ENCODE data around the gene SMIM22. TPM values are rescaled to one million over a fixed set of nuclear protein-coding genes. Genes with fewer than 3 reads are reported as not detected.

Gene SMIM22
- total and polyA plus RNA-seq, 12 donors, result 0.73 TPM; not detected in 11

DNA sequence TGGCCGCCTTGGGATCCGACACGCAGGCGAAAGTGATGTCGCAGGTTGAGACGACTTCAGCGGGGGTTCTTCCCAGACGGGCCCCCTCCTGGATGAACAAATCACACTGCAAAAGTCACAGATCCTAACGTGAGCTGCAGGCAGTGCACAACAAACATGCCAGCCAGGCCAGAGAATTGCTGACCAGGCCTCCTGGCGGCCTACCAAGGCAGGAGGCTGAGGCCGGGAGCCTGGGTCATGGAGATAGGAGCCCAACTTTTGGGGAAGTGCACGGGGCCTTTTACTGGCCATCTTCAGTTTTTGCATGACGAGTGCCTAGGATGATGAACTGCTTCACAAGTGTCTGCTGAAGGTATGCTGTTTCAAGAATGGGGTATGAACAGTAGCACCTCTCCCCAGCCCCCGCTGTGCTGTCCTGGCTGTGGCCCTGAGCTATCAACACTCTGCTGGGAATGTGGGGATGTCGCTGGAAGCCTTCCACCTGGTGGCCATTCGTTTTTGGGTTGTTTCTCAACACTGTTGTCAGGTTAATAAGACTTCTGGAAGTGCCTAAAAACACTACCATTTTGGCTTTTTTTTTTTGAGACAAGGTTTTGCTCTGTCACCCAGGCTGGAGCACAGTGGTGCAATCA is 19.5 kb downstream of the SMIM22 start:
- 50 to 58% methylated on average over 16 of the region's 16 CpGs for WGBS, 2 donors
- Histone ChIP-seq H3K36me3 (peaks cover 0 to 100% (median 86%) of the 10 kb centered on the region in 9 donors), H3K4me1 (peaks cover 0 to 23% (median 8%) of the 10 kb centered on the region in 9 donors), H3K27ac (peak overlapping the region; percentile 36 to 86 (median 82)), H3K27me3 (no peaks in the 10 kb centered on the region), H3K9me3 (no peaks in the 10 kb centered on the region), H3K4me3 (no peak overlapping the region)
- ATAC-seq (peak in 7 of 8 donors; percentile 48 to 82 (median 74)), DNase-seq (peak in 1 of 2 donors; percentile 44)
- TF ChIP-seq, protein P1, sequence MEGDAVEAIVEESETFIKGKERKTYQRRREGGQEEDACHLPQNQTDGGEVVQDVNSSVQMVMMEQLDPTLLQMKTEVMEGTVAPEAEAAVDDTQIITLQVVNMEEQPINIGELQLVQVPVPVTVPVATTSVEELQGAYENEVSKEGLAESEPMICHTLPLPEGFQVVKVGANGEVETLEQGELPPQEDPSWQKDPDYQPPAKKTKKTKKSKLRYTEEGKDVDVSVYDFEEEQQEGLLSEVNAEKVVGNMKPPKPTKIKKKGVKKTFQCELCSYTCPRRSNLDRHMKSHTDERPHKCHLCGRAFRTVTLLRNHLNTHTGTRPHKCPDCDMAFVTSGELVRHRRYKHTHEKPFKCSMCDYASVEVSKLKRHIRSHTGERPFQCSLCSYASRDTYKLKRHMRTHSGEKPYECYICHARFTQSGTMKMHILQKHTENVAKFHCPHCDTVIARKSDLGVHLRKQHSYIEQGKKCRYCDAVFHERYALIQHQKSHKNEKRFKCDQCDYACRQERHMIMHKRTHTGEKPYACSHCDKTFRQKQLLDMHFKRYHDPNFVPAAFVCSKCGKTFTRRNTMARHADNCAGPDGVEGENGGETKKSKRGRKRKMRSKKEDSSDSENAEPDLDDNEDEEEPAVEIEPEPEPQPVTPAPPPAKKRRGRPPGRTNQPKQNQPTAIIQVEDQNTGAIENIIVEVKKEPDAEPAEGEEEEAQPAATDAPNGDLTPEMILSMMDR (IDR thresholded peaks at IDR 0.05), result no peak
- intact Hi-C loops (cut with DNase I), result no loop called here

DNA sequence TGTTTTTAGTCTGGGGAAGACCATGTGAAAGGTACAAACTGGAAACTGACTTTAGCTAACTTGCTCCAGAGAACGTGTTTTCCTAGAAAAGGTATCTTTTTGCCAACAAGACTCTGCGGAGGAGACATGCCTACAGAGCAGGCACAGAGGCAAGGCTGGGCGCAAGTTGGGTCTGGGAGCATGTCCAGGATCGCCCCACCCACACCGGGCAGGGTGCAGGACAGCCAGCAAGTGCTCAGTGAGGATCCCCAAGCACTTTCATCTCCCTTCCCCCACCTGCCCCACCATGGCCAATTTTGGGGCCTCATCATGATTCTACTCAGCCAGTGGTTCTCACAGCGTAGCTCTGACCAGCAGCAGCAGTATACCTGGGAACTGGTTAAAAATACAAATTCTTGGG is 25.5 kb downstream of the SMIM22 start:
- peak in 1 of 2 donors; percentile 44 for DNase-seq
- intact Hi-C loops (cut with DNase I), result no loop called here
- Histone ChIP-seq H3K36me3 (peaks cover 0 to 100% (median 78%) of the 10 kb centered on the region in 9 donors), H3K27me3 (no peaks in the 10 kb centered on the region), H3K27ac (peak overlapping the region; percentile 1 to 87 (median 58)), H3K4me3 (no peak overlapping the region), H3K4me1 (peaks cover 0 to 49% (median 25%) of the 10 kb centered on the region in 9 donors), H3K9me3 (no peaks in the 10 kb centered on the region)
- WGBS, 2 donors, result 55 to 70% methylated on average over 6 of the region's 6 CpGs
- peak in 7 of 8 donors; percentile 29 to 86 (median 73) for ATAC-seq
- TF ChIP-seq, protein P1 (IDR thresholded peaks at IDR 0.05), result no peak

DNA sequence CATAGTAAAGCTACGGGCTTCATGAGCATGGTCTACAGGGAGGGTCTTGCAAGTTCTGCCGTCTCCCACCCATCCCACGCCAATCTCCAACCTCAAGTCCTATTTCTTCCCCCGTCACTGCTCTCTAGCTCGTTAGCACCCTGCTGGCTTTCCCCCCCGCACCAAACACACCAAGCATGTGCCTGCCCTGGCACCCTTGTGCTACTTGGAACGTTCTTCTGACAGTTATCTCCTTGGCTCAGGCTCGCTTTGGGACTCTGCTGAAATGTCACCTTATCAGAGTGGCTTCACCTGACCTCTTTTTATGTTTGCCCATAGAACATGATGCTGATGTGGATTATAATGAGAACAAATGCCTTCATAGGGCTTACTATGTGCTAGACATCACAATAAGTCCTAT is 30.0 kb downstream of the SMIM22 start:
- DNase-seq (peak; percentile 51 to 53), ATAC-seq (peak in 6 of 8 donors; percentile 40 to 67 (median 52))
- Histone ChIP-seq H3K9me3 (no peaks in the 10 kb centered on the region), H3K27me3 (no peaks in the 10 kb centered on the region), H3K27ac (peak overlapping the region; percentile 61 to 91 (median 84)), H3K4me3 (no peak overlapping the region), H3K36me3 (peaks cover 0 to 100% (median 68%) of the 10 kb centered on the region in 9 donors), H3K4me1 (peaks cover 0 to 87% (median 45%) of the 10 kb centered on the region in 9 donors)
- intact Hi-C loops (cut with DNase I), result no loop called here
- TF ChIP-seq, protein P1 (IDR thresholded peaks at IDR 0.05), result no peak
- WGBS, 2 donors, result 46 to 68% methylated on average over 8 of the region's 8 CpGs

DNA sequence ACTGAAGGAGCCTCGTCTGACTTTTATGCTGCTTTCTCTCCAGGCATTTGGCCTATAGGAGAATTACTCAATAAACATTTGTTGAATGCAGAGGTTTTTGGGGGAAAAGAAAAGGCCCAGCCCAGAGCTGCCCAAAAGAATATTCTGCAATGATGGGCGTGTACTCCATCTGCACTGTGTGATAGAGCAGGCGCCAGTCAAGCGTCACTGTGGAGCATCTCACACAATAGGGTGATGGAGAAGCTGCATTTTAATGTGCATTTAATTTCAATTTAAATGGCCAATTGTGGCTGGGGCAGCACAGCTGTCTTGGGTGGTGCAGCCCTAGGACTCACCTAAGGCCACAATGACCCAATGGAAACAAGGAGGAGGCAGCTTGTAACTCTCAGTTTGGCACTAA is 31.4 kb downstream of the SMIM22 start:
- intact Hi-C loops (cut with DNase I), result no loop called here
- WGBS, 2 donors, result 76 to 84% methylated on average over 4 of the region's 4 CpGs

More for the DNA sequence above, 31.4 kb downstream of the SMIM22 start:
- H3K36me3 ChIP-seq, result peaks cover 0 to 100% (median 70%) of the 10 kb centered on the region in 9 donors
- no peak overlapping the region for H3K4me3 ChIP-seq
- peak overlapping the region; percentile 61 to 91 (median 84) for H3K27ac ChIP-seq
- ATAC-seq (peak in 3 of 8 donors; percentile 3 to 19 (median 5)), DNase-seq (no peak)
- H3K27me3 ChIP-seq, result no peaks in the 10 kb centered on the region
- TF ChIP-seq, protein P1 (IDR thresholded peaks at IDR 0.05), result no peak
- no peaks in the 10 kb centered on the region for H3K9me3 ChIP-seq
- H3K4me1 ChIP-seq, result peaks cover 0 to 84% (median 40%) of the 10 kb centered on the region in 9 donors

All from heart right ventricle (tissue), 16 donors.